T-helper 22 cell (primary cell): Measurements from ENCODE around the gene PMVK.

ENCODE experiments used
- DNase-seq: peaks from one replicate; pipeline ENCODE4 v3.0.0-alpha.2; 2020; ENCODE audit warnings: low read depth

The PMVK gene

DNA sequence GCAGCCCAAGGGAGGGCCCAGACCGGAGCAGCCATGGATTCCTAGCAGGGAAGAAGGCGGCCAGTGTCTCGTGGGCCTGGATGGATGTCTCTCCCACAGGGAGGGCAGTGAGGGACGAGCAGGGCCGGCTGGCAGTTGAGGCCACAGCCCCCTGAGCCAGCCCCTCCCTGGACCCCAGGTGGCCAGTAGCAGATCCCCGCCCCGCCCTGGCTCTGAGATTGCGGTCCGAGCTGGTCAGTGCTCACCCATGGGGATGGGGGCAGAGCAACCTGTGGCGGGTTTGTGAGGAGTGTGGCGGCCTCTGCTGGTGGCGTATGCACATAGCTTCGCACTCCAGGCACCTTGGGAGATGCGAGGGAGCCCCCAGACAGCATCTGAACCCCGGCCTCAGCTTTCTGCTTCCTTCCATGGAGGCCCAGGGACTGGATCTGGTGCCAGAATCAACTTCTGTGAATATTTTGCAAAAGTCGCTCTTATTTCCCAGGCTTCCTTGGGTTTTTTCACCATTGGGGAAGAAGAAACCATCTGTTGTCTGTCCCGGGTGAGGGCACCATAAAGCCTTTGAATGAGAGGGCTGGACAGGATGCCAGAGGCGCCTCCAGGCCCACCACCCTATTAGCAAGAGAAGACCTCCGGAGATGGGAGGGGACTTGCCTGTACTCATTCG is 58.0 kb downstream of the PMVK start:
- DNase-seq = peak; percentile 24

DNA sequence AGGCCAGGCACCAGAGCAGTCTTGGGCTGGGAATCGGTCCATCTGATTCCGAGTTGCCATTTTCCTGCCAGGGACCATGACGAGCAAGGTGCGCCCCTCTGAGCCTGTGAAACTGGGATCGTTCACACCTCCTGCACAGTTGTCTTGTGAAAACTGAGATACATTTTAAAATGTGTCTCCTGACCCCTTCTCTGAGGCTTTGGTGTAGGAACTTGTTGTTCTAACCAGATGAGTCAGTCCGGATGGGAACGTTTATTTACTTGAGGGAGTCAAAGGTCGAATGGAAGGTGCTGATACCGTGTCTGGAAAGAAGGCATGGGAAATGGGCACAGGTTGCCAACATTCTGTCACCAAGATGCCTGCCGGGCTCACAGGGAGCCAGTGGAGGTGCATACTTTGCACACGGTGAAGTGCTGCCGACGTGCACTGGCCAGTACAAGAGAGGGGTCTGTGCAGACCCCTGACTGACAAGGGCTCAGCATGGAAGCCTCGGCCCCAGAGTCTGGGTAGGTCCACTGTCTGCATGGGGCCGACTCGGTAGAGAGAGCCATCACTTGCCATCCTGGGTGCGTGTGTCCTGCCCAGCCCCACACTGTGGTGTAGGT is 59.0 kb downstream of the PMVK start:
- DNase-seq = no peak

DNA sequence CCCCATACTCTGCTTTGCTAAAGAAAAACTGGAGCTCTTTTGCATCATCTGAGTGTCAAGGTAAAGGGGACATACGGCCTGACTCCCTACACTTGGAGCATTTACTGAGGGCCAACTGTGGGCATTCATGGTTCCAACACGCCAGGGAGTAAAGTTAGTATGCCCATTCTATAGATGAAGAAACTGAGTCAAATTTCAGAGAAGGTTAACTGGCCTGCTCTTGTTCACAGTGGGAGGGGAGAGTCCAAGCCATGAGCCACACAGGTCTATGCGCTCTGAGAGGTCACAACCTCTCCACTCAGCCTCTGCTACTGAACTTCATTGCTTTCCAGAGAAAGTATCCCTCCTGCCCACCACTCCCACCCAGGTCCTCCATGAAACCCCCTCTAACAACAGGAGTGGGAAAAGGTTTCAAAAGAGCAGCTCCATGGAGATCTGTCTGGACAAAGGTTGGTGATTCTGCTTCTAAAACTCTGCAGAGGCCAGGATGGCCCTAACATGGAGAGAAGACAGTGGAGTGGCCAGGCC is 59.6 kb downstream of the PMVK start:
- no peak for DNase-seq
